GM20431 (cell line): ENCODE data around the gene HSD17B11.
"Not testable (repeated sequence)": the region's sequence is repeated elsewhere in the genome, so short reads cannot be mapped to it uniquely, and the experiment has no call there.

Experiments
- in situ Hi-C: fragments of 300-500 bp; cut with MseI, MboI; formaldehyde crosslinking; loops from one replicate; pipeline ENCODE4 v1.15.0; 2020; ENCODE audit warnings: low sequenced_read_pairs; ENCODE audit not compliant: unreplicated experiment

The HSD17B11 gene

DNA sequence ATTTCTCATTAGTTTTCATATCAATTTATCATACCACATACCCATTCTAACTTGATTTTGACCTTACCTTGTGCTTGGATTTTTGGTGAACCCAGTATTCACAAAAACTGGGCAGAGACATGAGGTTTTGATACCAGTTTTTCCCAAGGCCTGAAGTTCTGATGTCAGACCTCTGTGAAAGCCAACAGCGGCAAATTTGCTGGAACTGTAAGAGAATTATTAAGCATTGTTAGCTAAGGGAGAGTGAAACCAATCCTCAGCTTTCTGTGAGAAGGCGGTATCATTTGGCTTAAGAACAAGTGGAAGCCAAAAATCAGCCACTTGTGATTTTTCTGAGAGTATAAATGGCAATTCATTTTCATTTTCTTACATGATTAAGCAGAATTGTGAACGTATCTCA, 77.2 kb downstream of the HSD17B11 start:
- in situ Hi-C loops, result no loop called here

DNA sequence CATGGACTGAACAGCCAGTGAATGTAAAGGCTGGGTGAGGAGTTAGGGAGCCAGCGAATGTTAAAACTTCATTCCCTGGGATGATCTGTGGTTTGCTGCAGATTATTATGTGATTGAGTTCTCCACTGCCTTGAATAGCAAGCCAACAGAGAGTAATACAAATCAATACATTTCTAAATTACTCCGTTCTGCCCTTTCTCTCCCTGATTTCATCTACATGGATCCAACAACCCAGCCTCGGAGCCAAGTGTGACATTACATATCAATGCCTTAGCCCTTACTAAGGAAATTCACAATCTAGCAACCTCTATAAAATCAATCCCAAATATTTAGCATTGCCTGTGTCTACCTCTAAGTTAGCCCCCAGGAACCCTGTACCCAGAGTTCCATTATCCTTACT, 79.3 kb downstream of the HSD17B11 start:
- in situ Hi-C loops, result no loop called here

DNA sequence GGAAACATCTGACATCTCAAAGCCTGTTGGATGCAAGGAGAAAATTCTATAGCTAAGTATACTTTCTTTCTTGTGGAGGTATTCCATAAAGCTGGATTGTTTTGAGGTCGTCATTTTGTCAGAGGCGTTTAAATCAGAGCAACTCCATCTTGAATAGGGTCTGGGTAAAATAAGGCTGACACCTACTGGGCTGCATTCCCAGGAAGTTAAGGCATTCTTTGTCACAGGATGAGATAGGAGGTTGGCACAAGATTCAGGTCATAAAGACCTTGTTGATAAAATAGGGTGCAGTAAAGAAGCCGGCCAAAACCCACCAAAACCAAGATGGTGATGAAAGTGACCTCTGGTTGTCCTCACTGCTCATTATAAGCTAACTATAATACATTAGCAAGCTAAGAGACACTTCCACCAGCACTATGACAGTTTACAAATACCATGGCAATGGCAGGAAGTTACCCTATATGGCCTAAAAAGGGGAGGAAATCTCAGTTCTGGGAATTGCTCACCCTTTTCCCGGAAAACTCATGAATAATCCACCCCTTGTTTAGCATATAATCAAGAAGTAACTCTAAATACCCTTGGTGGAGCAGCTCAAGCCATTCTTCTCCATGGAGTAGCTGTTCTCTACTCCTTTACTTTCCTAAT, 80.2 kb downstream of the HSD17B11 start:
- in situ Hi-C loops, result no loop called here

DNA sequence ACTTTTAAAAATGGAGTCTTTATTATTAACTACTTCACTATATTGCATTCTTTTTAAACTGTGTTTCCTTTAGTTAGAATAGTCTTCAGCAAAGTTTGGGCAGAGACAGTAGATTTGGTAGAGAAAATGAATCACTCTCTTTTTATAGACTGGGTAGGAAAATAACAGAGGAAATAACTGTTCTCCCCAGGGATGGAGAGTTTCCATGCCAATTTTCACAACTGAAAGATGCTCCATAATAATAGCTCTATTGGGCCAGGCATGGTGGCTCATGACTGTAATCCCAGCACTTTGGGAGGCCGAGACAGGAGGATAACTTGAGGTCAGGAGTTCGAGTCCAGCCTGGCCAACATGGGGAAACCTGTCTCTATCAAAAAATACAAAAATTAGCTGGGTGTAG, 81.4 kb downstream of the HSD17B11 start:
- in situ Hi-C loops, result no loop called here

DNA sequence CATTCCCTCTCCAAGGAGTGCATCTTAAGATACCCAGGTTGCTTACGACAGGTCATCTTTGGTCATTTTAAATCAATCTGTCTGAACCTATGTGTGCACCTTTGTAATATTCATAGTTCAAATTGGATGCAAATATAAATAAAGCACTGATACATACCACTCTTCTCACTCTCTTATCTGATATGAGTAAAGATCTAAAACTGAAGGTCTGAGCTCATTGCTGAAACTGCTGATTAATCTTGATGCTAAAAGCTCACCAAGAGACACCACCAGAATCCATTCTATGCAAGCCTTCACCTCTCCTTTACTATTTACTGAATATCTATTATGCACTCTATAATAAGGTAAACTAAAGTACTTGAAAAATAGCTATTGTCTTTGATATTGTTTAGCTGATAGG, 84.9 kb downstream of the HSD17B11 start:
- in situ Hi-C loops, result no loop called here

DNA sequence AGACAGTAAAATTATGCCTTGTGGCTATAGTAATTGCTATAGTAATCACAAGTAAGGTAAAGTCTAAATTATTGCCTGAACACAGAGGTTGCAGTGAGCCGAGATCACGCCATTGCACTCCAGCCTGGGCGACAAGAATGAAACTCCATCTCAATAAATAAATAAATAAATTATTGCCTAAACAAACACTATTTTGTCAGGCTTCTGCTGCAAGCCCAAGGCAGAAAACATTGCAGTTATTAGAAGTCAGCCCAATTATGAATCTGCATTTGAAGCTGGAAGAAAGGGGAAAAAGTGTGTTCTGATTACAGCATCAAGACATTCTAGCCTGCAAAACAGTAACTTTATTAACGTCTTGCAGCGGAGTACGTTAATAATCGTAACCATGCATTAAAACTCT, 85.4 kb downstream of the HSD17B11 start:
- in situ Hi-C loops, result no loop called here

DNA sequence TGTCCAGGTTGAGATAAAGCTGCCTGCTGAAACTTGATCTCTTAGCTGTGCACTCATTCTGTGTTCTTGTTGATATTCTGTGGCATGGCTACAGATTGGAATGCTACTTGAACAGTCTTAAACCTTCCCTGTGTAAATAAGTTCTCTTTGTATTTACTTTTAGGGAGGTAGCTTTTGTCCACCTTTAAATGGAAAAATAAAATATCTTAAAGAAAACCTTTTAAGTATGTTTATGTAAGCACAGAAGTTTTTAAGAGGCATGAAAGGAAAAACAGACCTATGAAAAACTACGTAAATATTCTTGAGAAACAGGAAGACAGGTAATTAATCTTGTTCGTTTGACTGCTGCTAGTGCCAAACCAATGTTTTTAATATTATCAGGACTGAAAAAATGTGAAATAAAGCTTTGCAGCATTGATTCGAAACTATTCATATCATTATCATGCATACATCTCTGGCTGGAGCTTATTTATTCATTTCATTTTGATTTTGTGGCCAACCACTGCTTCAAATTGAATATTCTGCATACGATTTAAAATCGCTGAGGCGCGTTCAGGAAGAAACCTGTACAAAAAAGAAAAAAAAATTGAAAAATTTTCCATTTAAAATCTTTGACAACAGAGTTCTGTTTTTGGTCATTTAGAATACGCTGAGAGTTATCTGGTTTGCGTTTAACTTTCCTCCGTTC, 86.1 kb downstream of the HSD17B11 start:
- in situ Hi-C loops, result no loop called here

DNA sequence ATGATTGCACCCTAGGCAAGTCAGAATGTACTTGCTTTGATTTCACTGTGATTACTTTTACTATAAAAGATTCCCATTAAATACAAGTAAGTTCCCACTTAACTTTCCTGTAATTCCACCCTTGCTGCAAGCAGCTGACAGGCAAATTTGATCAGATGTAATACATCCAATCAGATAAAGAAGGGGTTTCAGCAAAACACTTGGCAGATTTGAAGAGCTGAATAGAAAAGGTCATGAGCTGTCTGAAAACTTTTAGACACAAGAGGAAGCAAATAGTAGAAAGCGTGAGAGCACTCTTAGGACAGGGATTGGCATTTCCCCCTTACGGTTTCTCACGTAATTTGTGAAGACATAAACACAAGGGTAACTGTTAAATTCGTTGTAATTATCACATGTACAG, 91.1 kb downstream of the HSD17B11 start:
- in situ Hi-C loops, result no loop called here

DNA sequence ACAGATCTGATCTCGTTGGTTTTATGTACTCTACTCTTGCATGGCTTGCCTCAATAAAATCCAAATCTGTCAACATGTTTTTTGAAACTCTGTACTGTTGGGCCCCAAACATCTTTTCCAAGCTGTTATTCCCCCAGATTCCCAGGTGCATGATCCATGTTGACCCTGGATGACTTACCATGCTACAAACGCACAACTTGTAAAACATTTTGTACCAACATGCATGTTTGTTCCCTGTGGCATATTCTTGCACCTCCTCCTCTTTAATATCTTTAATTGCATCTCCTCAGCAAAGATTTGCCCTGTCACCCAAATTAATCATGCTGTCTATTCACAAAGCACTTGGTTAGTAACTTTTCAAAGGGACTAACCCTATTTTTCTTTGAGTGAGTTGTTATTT, 92.6 kb downstream of the HSD17B11 start:
- in situ Hi-C loops, result no loop called here

DNA sequence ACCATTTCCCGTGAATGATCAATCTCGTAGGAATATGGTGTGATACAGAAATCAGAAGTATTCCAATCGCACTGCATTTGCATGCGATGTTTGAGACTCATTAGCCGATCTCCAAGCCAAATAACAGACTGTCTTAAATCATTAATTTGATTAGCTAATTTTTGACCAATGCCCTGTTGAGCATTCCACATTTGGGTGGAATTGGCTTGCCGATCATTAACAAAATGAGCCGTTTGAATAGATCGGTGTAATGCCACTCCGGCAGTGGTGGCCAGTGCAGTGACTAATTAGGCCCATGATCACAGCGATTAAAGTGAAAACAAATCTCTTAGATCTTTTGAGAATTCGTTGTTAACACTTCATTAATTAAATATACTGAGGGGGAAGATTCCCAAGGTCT, 96.1 kb downstream of the HSD17B11 start:
- in situ Hi-C loops, result not testable (repeated sequence)

DNA sequence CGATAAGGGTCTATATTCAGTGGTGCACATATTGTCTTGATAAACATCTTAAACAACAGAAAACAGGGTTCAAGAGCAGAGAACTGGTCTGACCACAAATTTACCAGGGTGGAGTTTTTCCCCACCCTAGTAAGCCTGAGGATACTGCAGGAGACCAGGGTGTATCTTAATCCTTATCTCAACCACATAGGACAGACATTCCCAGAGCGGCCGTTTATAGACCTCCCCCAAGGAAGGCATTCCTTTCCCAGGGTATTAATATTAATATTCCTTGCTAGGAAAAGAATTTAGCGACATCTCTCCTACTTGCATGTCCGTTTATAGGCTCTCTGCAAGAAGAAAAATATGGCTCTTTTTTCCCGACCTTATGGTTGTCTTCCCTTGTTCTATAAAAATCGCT, 97.1 kb downstream of the HSD17B11 start:
- in situ Hi-C loops, result not testable (repeated sequence)

DNA sequence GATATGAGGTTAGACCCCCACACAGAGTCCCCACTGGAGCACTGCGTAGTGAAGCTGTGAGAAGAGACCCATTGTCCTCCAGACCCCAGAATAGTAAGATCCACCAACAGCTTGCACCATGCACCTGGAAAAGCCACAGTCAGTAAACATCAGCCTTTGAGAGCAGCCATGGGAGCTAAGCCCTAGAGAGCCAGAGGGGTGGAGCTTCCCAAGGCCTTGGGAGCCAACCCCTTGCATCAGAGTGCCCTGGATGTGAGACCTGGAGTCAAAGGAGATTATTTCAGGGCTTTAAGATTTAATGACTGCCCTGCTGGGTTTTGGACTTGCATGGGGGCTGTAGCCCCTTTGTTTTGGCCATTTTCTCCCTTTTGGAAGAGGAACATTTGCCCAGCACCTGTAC, 104.0 kb downstream of the HSD17B11 start:
- in situ Hi-C loops, result no loop called here
